ENCODE data around the gene STK39. TPM values are rescaled to one million over a fixed set of nuclear protein-coding genes. Genes with fewer than 3 reads are reported as not detected.

The STK39 gene
- total and polyA plus RNA-seq, 9 of the 15 experiments (the other 6 are each of a cell fraction or from before 2014, with no cell fraction given): 0.19 to 0.76 (median 0.51) TPM

- TF ChIP-seq CLOCK (CRISPR knock-in tag; IDR thresholded peaks at IDR 0.05; ENCODE audit: borderline replicate concordance) (no peak), HDAC6 (IDR thresholded peaks at IDR 0.05; ENCODE audit: low read depth, low read length) (no peak), TAF7 (tag; IDR thresholded peaks at IDR 0.05) (no peak), FOXM1 (IDR thresholded peaks at IDR 0.05; ENCODE audit: low read depth) (no peak), FOXM1 (CRISPR knock-in tag; IDR thresholded peaks at IDR 0.05; ENCODE audit: low read depth) (no peak), CREB5 (CRISPR knock-in tag; IDR thresholded peaks at IDR 0.05) (no peak), IRF9 (tag; IDR thresholded peaks at IDR 0.05) (no peak), CTCFL (IDR thresholded peaks at IDR 0.05; ENCODE audit: borderline replicate concordance, insufficient read depth, low read depth, low read length, poor library complexity, severe bottlenecking) (no peak)
Observed at GRCh38 chr2:168246483-168247340, 683 bp downstream of the STK39 start (continued).

Data from K562 (cell line).